KG1 (cell line): ENCODE data around the gene PPP1R10.
A peak's percentile ranks its signal among the peaks of the same experiment; 100 is the strongest.

ENCODE experiments used
- DNase-seq: peaks from one replicate; lab custom pipeline; 2025; lab: John Stamatoyannopoulos, UW

Gene PPP1R10

GRCh38 chr6:30556066-30556905 lies 60.8 kb downstream of the PPP1R10 start, which contains the start of gene GNL1:
TSS of gene GNL1 (minus strand) at chr6:30556489. CDS start at chr6:30556203, 286 bp downstream.
- peak; percentile 96 for DNase-seq

- no peak for DNase-seq
Measured at GRCh38 chr6:30555816-30556065, 61.3 kb downstream of the PPP1R10 start.

GRCh38 chr6:30554962-30555815 lies 61.9 kb downstream of the PPP1R10 start:
- no peak for DNase-seq

GRCh38 chr6:30554404-30554803 lies 62.6 kb downstream of the PPP1R10 start:
- DNase-seq: no peak
